HCT116 (cell line): ENCODE measurements around the gene SECISBP2. TPM values are rescaled to one million over a fixed set of nuclear protein-coding genes. Genes with fewer than 3 reads are reported as not detected.

ENCODE experiments used
- ATAC-seq: fragments of 200-7000 bp; cut with Tn5 transposase; 2 replicates; pipeline ENCODE4 v1.9.1; 2020; ENCODE audit warnings: mild to moderate bottlenecking, moderate library complexity
- BruUV-seq: library from RNA; stranded (reverse); fragments of 400-500 nt; replicated peaks from 2 replicates; lab custom pipeline; 2021; lab: Mats Ljungman, UMichigan
- CTCF ChIA-PET: fragments of 300-600 bp; sonication (Branson Sonifier 250); formaldehyde crosslinking; loops from one replicate; lab custom pipeline; 2021; ENCODE audit warnings: antibody characterized with exemption; lab: Charles Lee
- POLR2A ChIA-PET: fragments of 300-600, 350-600 bp; sonication (Branson Sonifier 250); formaldehyde crosslinking; loops from one replicate; lab custom pipeline; 2021; ENCODE audit warnings: antibody characterized with exemption; lab: Charles Lee
- RAD21 ChIA-PET, 2 experiments: fragments of 300-600 bp; sonication (Branson Sonifier 250); formaldehyde crosslinking; loops; one replicate each; lab custom pipeline; 2023; ENCODE audit warnings: low total read pairs in 2 of 2; ENCODE audit not compliant: uncharacterized antibody in 2 of 2, unreplicated experiment in 2 of 2, low non-redundant PET in 1 of 2; lab: Charles Lee
- DNase-seq: peaks from one replicate; pipeline ENCODE4 v3.0.0-alpha.2; 2010; ENCODE audit warnings: low read depth, low spot score
- H2AFZ ChIP-seq: fragments of 200-600 bp; shearing (Covaris generic), sonication (generic); 2 replicates; pipeline ENCODE4 v1.6.1; 2017; ENCODE audit warnings: low read depth, mixed run types, mixed read lengths, antibody characterized with exemption, low read length; ENCODE audit not compliant: poor library complexity, severe bottlenecking
- H3K27ac ChIP-seq: 2 replicates; pipeline ENCODE4 v1.5.1; 2012; ENCODE audit warnings: low read depth, low read length
- H3K27me3 ChIP-seq: fragments of 200-600 bp; sonication (generic); 2 replicates; pipeline ENCODE4 v1.6.1; 2016; ENCODE audit warnings: mixed run types, low read length, mixed read lengths; ENCODE audit not compliant: insufficient read depth
- H3K36me3 ChIP-seq, 2 experiments: fragments of 200-500 bp in 1 of 2; fragments of 200-600 bp in 1 of 2; sonication (Bioruptor generic) in 1 of 2; sonication (generic) in 1 of 2; 2 replicates each; pipeline versions ENCODE4 v1.5.1 to v1.6.1; 2014 to 2016; ENCODE audit warnings: low read length in 2 of 2, inconsistent platforms in 1 of 2, mixed read lengths in 1 of 2, mixed run types in 1 of 2; ENCODE audit not compliant: insufficient read depth in 2 of 2, control insufficient read depth in 1 of 2
- H3K4me1 ChIP-seq, 2 experiments: fragments of 200-600 bp in 1 of 2; sonication (generic) in 1 of 2; 2 replicates each; pipeline versions ENCODE4 v1.5.1 to v1.6.1; 2012 to 2017; ENCODE audit warnings: low read length in 2 of 2, inconsistent platforms in 1 of 2, mild to moderate bottlenecking in 1 of 2, mixed read lengths in 1 of 2, mixed run types in 1 of 2, moderate library complexity in 1 of 2; ENCODE audit not compliant: insufficient read depth in 2 of 2, control insufficient read depth in 1 of 2
- H3K4me2 ChIP-seq: fragments of 200-600 bp; sonication (generic); 2 replicates; pipeline ENCODE4 v1.6.1; 2017; ENCODE audit warnings: mixed run types, low read length, mixed read lengths
- H3K4me3 ChIP-seq, 2 experiments: fragments of 200-600 bp in 1 of 2; sonication (generic) in 1 of 2; replicated peaks in 1 of 2; 2 replicates each; pipeline ENCODE4 v1.5.1; 2011 to 2016; ENCODE audit warnings: low read length in 2 of 2, control low read depth in 1 of 2, low read depth in 1 of 2, mild to moderate bottlenecking in 1 of 2, mixed read lengths in 1 of 2, mixed run types in 1 of 2
- H3K79me2 ChIP-seq: fragments of 200-600 bp; sonication (generic); 2 replicates; pipeline ENCODE4 v1.6.1; 2017; ENCODE audit warnings: mild to moderate bottlenecking, mixed run types, low read length, moderate library complexity, mixed read lengths; ENCODE audit not compliant: insufficient read depth
- H3K9ac ChIP-seq: fragments of 200-600 bp; sonication (generic); 2 replicates; pipeline ENCODE4 v1.6.1; 2016; ENCODE audit warnings: low read length, mixed read lengths
- H3K9me2 ChIP-seq: fragments of 200-600 bp; sonication (generic), shearing (Covaris generic); 2 replicates; pipeline ENCODE4 v1.6.1; 2017; ENCODE audit warnings: mixed run types, mild to moderate bottlenecking, moderate library complexity; ENCODE audit not compliant: insufficient read depth
- H3K9me3 ChIP-seq, 2 experiments: fragments of 200-500 bp in 1 of 2; fragments of 200-600 bp in 1 of 2; sonication (Bioruptor generic) in 1 of 2; sonication (generic) in 1 of 2; 2 replicates each; pipeline ENCODE4 v1.6.1; 2014 to 2017; ENCODE audit warnings: low read length in 2 of 2, mixed read lengths in 2 of 2, inconsistent platforms in 1 of 2, low read depth in 1 of 2, mild to moderate bottlenecking in 1 of 2, mixed run types in 1 of 2, moderate library complexity in 1 of 2; ENCODE audit not compliant: control insufficient read depth in 1 of 2, insufficient read depth in 1 of 2
- H4K20me1 ChIP-seq: fragments of 200-600 bp; sonication (generic), shearing (Covaris generic); 2 replicates; pipeline ENCODE4 v1.6.1; 2017; ENCODE audit warnings: mixed run types, mild to moderate bottlenecking, moderate library complexity; ENCODE audit not compliant: insufficient read depth
- CBX3 ChIP-seq: IDR thresholded peaks from 2 replicates; pipeline ENCODE4 v1.6.1; 2012; ENCODE audit warnings: low read depth
- EGR1 ChIP-seq: IDR thresholded peaks from 2 replicates; pipeline ENCODE4 v1.6.1; 2012; ENCODE audit warnings: low read depth
- ELF1 ChIP-seq: IDR thresholded peaks from 2 replicates; pipeline ENCODE4 v1.6.1; 2012; ENCODE audit warnings: low read depth, borderline replicate concordance
- EZH2 ChIP-seq: fragments of 200-600 bp; sonication (generic); IDR thresholded peaks from 2 replicates; pipeline ENCODE4 v1.6.1; 2017; ENCODE audit warnings: antibody characterized with exemption, mixed run types
- FOSL1 ChIP-seq: IDR thresholded peaks from 2 replicates; pipeline ENCODE4 v1.6.1; 2012; ENCODE audit warnings: low read depth
- JUND ChIP-seq: IDR thresholded peaks from 2 replicates; pipeline ENCODE4 v1.6.1; 2012
- POLR2A ChIP-seq: IDR thresholded peaks from 2 replicates; pipeline ENCODE4 v1.7.0; 2011; ENCODE audit warnings: borderline replicate concordance; ENCODE audit not compliant: insufficient read depth, insufficient read length; ENCODE audit errors: extremely low read depth
- POLR2AphosphoS5 ChIP-seq: IDR thresholded peaks from 2 replicates; pipeline ENCODE4 v1.6.1; 2011; ENCODE audit warnings: mild to moderate bottlenecking, low read depth, low read length, moderate library complexity
- RAD21 ChIP-seq: IDR thresholded peaks from 2 replicates; pipeline ENCODE4 v1.6.1; 2012; ENCODE audit warnings: low read depth, mild to moderate bottlenecking
- SP1 ChIP-seq: IDR thresholded peaks from 2 replicates; pipeline ENCODE4 v1.6.1; 2012; ENCODE audit warnings: low read depth
- SRF ChIP-seq: IDR thresholded peaks from 2 replicates; pipeline ENCODE4 v1.6.1; 2012; ENCODE audit warnings: low read depth
- YY1 ChIP-seq: IDR thresholded peaks from 2 replicates; pipeline ENCODE4 v1.6.1; 2011; ENCODE audit warnings: low read length, low read depth, moderate library complexity, mild to moderate bottlenecking; ENCODE audit not compliant: insufficient replicate concordance; ENCODE audit errors: extremely low read depth
- intact Hi-C: fragments of 100-400 bp; cut with micrococcal nuclease; formaldehyde crosslinking; loops from 2 replicates; pipeline ENCODE4 v1.10.0; 2022
- total RNA-seq: library from RNA; stranded (reverse); gene quantifications from one replicate; pipeline ENCODE4 v1.2.1, GENCODE V29; 2021; ENCODE audit not compliant: unreplicated experiment
- TF ChIP-seq, protein P1 (sequence below): IDR thresholded peaks from 2 replicates; pipeline ENCODE4 v1.6.1; 2012
- TF ChIP-seq, protein P2 (sequence below): IDR thresholded peaks from 2 replicates; pipeline ENCODE4 v1.6.1; 2012; ENCODE audit warnings: low read depth
- TF ChIP-seq, protein P3 (sequence below), 3 experiments: fragments of 200-600 bp in 1 of 3; sonication (generic) in 1 of 3; IDR thresholded peaks in 2 of 3; conservative IDR thresholded peaks in 1 of 3; 2 replicates each; pipeline ENCODE4 v1.5.1; 2012 to 2017; ENCODE audit warnings: low read depth in 2 of 3, low read length in 2 of 3, antibody characterized with exemption in 1 of 3, borderline replicate concordance in 1 of 3, control low read depth in 1 of 3, mild to moderate bottlenecking in 1 of 3, mixed read lengths in 1 of 3, mixed run types in 1 of 3, moderate library complexity in 1 of 3; ENCODE audit not compliant: insufficient read depth in 1 of 3
- TF ChIP-seq, protein P4 (sequence below): IDR thresholded peaks from 2 replicates; pipeline ENCODE4 v1.6.1; 2012

Gene SECISBP2
- total RNA-seq, 1 experiment from 2014 or later: 41.6 TPM

DNA sequence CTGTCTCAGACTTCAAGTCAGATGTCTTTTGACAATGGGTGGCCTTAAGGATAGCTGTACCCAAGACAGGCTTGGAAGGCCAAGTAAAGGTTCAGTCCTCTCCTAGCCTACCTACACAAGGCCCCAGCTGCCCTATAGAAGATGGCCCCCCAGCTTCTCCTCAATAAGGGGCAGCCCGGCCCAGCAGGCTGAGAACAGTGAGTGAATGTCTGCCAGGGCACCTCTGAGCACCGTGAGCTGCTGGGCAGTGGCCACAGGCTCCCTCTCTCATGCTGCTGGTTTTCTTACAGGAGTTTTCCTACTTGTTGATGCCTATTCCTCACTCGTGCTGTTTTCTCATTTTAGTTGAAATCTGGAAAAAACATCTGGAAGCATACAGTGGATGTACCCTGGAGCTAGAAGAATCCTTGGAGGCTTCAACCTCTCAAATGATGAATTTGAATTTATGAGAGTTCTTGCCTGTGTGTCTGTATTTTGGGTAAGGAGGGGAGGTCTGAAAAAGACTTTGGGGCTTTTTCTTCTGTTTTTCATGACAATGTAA, 40.1 kb downstream of the SECISBP2 start:
- Histone ChIP-seq H3K4me2 (no peak overlapping the region), H2AFZ (no peak overlapping the region), H4K20me1 (no peaks in the 10 kb centered on the region), H3K27me3 (no peaks in the 10 kb centered on the region), H3K9me2 (no peaks in the 10 kb centered on the region), H3K36me3 (peaks cover 25 to 36% of the 10 kb centered on the region in 2 experiments), H3K4me1 (no peaks in the 10 kb centered on the region), H3K9ac (no peak overlapping the region), H3K79me2 (no peaks in the 10 kb centered on the region), H3K9me3 (no peaks in the 10 kb centered on the region), H3K4me3 (no peak overlapping the region), H3K27ac (no peak overlapping the region)
- RAD21 ChIA-PET: no interaction called here
- ATAC-seq (no peak), DNase-seq (no peak)
- no TSS peak for BruUV-seq
- POLR2A ChIA-PET: no interaction called here
- CTCF ChIA-PET: no interaction called here
- TF ChIP-seq POLR2AphosphoS5: no peak
- TF ChIP-seq SP1: no peak
- TF ChIP-seq EZH2: no peak
- TF ChIP-seq JUND: no peak
- TF ChIP-seq ELF1: no peak
- no peak for TF ChIP-seq EGR1
- TF ChIP-seq, protein P1, sequence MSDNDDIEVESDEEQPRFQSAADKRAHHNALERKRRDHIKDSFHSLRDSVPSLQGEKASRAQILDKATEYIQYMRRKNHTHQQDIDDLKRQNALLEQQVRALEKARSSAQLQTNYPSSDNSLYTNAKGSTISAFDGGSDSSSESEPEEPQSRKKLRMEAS: no peak
- TF ChIP-seq FOSL1: no peak
- no peak for TF ChIP-seq POLR2A
- intact Hi-C loops: no loop called here

- H2AFZ ChIP-seq: no peak overlapping the region
- no peaks in the 10 kb centered on the region for H3K27me3 ChIP-seq
- H3K9me3 ChIP-seq: no peaks in the 10 kb centered on the region
- ATAC-seq: no peak
- H3K36me3 ChIP-seq: peaks cover 25 to 34% of the 10 kb centered on the region in 2 experiments
- CTCF ChIA-PET: no interaction called here
- TF ChIP-seq YY1 (no peak), SP1 (no peak), JUND (no peak), SRF (no peak), POLR2A (no peak), EZH2 (no peak), CBX3 (no peak), EGR1 (no peak), RAD21 (no peak)
- TF ChIP-seq, protein P2, sequence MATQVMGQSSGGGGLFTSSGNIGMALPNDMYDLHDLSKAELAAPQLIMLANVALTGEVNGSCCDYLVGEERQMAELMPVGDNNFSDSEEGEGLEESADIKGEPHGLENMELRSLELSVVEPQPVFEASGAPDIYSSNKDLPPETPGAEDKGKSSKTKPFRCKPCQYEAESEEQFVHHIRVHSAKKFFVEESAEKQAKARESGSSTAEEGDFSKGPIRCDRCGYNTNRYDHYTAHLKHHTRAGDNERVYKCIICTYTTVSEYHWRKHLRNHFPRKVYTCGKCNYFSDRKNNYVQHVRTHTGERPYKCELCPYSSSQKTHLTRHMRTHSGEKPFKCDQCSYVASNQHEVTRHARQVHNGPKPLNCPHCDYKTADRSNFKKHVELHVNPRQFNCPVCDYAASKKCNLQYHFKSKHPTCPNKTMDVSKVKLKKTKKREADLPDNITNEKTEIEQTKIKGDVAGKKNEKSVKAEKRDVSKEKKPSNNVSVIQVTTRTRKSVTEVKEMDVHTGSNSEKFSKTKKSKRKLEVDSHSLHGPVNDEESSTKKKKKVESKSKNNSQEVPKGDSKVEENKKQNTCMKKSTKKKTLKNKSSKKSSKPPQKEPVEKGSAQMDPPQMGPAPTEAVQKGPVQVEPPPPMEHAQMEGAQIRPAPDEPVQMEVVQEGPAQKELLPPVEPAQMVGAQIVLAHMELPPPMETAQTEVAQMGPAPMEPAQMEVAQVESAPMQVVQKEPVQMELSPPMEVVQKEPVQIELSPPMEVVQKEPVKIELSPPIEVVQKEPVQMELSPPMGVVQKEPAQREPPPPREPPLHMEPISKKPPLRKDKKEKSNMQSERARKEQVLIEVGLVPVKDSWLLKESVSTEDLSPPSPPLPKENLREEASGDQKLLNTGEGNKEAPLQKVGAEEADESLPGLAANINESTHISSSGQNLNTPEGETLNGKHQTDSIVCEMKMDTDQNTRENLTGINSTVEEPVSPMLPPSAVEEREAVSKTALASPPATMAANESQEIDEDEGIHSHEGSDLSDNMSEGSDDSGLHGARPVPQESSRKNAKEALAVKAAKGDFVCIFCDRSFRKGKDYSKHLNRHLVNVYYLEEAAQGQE: no peak
- TF ChIP-seq, protein P3, sequence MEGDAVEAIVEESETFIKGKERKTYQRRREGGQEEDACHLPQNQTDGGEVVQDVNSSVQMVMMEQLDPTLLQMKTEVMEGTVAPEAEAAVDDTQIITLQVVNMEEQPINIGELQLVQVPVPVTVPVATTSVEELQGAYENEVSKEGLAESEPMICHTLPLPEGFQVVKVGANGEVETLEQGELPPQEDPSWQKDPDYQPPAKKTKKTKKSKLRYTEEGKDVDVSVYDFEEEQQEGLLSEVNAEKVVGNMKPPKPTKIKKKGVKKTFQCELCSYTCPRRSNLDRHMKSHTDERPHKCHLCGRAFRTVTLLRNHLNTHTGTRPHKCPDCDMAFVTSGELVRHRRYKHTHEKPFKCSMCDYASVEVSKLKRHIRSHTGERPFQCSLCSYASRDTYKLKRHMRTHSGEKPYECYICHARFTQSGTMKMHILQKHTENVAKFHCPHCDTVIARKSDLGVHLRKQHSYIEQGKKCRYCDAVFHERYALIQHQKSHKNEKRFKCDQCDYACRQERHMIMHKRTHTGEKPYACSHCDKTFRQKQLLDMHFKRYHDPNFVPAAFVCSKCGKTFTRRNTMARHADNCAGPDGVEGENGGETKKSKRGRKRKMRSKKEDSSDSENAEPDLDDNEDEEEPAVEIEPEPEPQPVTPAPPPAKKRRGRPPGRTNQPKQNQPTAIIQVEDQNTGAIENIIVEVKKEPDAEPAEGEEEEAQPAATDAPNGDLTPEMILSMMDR (IDR thresholded peaks at IDR 0.05 in 2 of 3, conservative IDR thresholded peaks at IDR 0.05 in 1 of 3; ENCODE audit: borderline replicate concordance in 1 of 3, insufficient read depth in 1 of 3, low read depth in 2 of 3, low read length in 2 of 3): no peak
- TF ChIP-seq, protein P4, sequence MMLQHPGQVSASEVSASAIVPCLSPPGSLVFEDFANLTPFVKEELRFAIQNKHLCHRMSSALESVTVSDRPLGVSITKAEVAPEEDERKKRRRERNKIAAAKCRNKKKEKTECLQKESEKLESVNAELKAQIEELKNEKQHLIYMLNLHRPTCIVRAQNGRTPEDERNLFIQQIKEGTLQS: no peak
- no peak for DNase-seq
- H3K79me2 ChIP-seq: no peaks in the 10 kb centered on the region
- TSS peak; percentile 23 for BruUV-seq
- H3K4me1 ChIP-seq: no peaks in the 10 kb centered on the region
- H3K27ac ChIP-seq: no peak overlapping the region
- H4K20me1 ChIP-seq: no peaks in the 10 kb centered on the region
- POLR2A ChIA-PET: no interaction called here
- H3K9me2 ChIP-seq: no peaks in the 10 kb centered on the region
- no peak overlapping the region for H3K9ac ChIP-seq
- no peak overlapping the region for H3K4me2 ChIP-seq
- intact Hi-C loops: no loop called here
- RAD21 ChIA-PET: no interaction called here
- H3K4me3 ChIP-seq: no peak overlapping the region
These were observed 40.7 kb downstream of the SECISBP2 start for GRCh38 chr9:89358985-89359384.
